ENCODE data around the gene UBL7.

UBL7 gene

GRCh38 chr15:74428970-74429780, 31.8 kb downstream of the UBL7 start:
- DNase-seq (ENCODE audit: low read depth), result no peak
- in situ Hi-C loops (cut with HindIII; ENCODE audit: low sequenced_read_pairs), result no loop called here
- no peak overlapping the region for H3K4me3 ChIP-seq (ENCODE audit: low read depth, low read length)
- no peak for TF ChIP-seq CTCF (IDR thresholded peaks at IDR 0.05; ENCODE audit: low read depth, low read length, missing control alignments)

GRCh38 chr15:74428442-74428787, 32.5 kb downstream of the UBL7 start:
- in situ Hi-C loops (cut with HindIII; ENCODE audit: low sequenced_read_pairs), result no loop called here
- no peak overlapping the region for H3K4me3 ChIP-seq (ENCODE audit: low read depth, low read length)
- no peak for TF ChIP-seq CTCF (IDR thresholded peaks at IDR 0.05; ENCODE audit: low read depth, low read length, missing control alignments)
- DNase-seq (ENCODE audit: low read depth), result no peak

GRCh38 chr15:74427607-74428441, 33.1 kb downstream of the UBL7 start:
- TF ChIP-seq CTCF (IDR thresholded peaks at IDR 0.05; ENCODE audit: low read depth, low read length, missing control alignments), result no peak
- in situ Hi-C loops (cut with HindIII; ENCODE audit: low sequenced_read_pairs), result no loop called here
- no peak for DNase-seq (ENCODE audit: low read depth)
- H3K4me3 ChIP-seq (ENCODE audit: low read depth, low read length), result no peak overlapping the region

- TF ChIP-seq CTCF (IDR thresholded peaks at IDR 0.05; ENCODE audit: low read depth, low read length, missing control alignments), result no peak
- no peak for DNase-seq (ENCODE audit: low read depth)
- in situ Hi-C loops (cut with HindIII; ENCODE audit: low sequenced_read_pairs), result no loop called here
- no peak overlapping the region for H3K4me3 ChIP-seq (ENCODE audit: low read depth, low read length)
Observed at GRCh38 chr15:74426404-74427281, 34.3 kb downstream of the UBL7 start.

- in situ Hi-C loops (cut with HindIII; ENCODE audit: low sequenced_read_pairs), result no loop called here
- DNase-seq (ENCODE audit: low read depth), result no peak
- no peak overlapping the region for H3K4me3 ChIP-seq (ENCODE audit: low read depth, low read length)
- no peak for TF ChIP-seq CTCF (IDR thresholded peaks at IDR 0.05; ENCODE audit: low read depth, low read length, missing control alignments)
Observed at GRCh38 chr15:74425630-74426029, 35.3 kb downstream of the UBL7 start.

GRCh38 chr15:74424901-74425528, 35.9 kb downstream of the UBL7 start:
- in situ Hi-C loops (cut with HindIII; ENCODE audit: low sequenced_read_pairs), result no loop called here
- TF ChIP-seq CTCF (IDR thresholded peaks at IDR 0.05; ENCODE audit: low read depth, low read length, missing control alignments), result no peak
- DNase-seq (ENCODE audit: low read depth), result no peak
- H3K4me3 ChIP-seq (ENCODE audit: low read depth, low read length), result no peak overlapping the region
